Astrocyte of the cerebellum (primary cell): ENCODE measurements around the gene ALDH3B1.

Source experiments
- DNase-seq: peaks from one replicate; pipeline ENCODE4 v3.0.0-alpha.2; 2011; ENCODE audit warnings: low read depth
- H3K4me3 ChIP-seq: 2 replicates; pipeline ENCODE4 v1.5.1; 2011; ENCODE audit warnings: mild to moderate bottlenecking, low read depth, low read length, moderate library complexity
- CTCF ChIP-seq: IDR thresholded peaks from 2 replicates; pipeline ENCODE4 v1.5.1; 2012; ENCODE audit warnings: low read length, low read depth, moderate library complexity, mild to moderate bottlenecking; ENCODE audit errors: missing control alignments
- in situ Hi-C: cut with HindIII; loops from 2 replicates; pipeline ENCODE4 v1.10.0; 2017; ENCODE audit warnings: low sequenced_read_pairs

The ALDH3B1 gene

DNA sequence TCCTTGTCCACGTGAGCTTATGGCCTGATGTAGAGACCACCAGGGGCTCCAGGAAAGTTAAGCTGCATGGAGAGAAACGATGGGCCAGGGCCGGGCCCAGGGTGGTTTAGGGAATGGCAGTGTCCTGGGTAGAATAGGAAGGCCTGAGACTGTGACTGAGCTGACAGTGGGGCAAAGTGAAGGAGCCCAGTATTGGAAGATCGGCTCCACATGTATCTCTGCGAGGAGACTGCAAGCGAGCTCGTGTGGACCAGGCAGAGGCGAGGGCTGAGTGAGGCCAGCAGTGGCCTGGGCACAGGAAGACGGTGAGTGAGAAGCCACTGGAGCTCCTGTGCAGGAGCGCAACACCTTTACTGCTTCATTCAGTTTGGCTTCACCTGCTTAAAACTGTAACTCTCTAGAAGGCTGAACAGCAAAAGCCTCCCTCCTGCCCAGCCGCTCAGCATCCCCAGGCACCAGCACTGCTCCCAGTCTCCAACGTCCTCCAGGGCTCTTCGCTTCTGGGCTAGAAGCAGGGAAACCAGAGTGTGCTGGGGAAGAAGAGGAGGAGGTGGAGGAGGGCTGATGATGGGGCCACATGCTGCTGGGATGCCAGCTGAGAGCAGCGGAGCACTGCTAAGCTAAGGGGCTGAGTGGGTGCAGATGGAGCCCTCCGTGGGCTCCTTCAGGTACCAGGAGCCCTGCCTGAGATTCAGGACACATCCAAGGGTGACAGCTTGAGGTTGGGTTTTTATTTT is 42.2 kb downstream of the ALDH3B1 start:
- in situ Hi-C loops, result no loop called here
- TF ChIP-seq CTCF, result no peak
- no peak for DNase-seq
- no peak overlapping the region for H3K4me3 ChIP-seq

- H3K4me3 ChIP-seq, result no peak overlapping the region
- in situ Hi-C loops, result no loop called here
- no peak for TF ChIP-seq CTCF
- DNase-seq, result no peak
Measured at GRCh38 chr11:68053117-68053516, 43.0 kb downstream of the ALDH3B1 start.

GRCh38 chr11:68053981-68054812 is 44.1 kb downstream of the ALDH3B1 start:
- in situ Hi-C loops, result no loop called here
- no peak for TF ChIP-seq CTCF
- no peak for DNase-seq
- H3K4me3 ChIP-seq, result no peak overlapping the region

DNA sequence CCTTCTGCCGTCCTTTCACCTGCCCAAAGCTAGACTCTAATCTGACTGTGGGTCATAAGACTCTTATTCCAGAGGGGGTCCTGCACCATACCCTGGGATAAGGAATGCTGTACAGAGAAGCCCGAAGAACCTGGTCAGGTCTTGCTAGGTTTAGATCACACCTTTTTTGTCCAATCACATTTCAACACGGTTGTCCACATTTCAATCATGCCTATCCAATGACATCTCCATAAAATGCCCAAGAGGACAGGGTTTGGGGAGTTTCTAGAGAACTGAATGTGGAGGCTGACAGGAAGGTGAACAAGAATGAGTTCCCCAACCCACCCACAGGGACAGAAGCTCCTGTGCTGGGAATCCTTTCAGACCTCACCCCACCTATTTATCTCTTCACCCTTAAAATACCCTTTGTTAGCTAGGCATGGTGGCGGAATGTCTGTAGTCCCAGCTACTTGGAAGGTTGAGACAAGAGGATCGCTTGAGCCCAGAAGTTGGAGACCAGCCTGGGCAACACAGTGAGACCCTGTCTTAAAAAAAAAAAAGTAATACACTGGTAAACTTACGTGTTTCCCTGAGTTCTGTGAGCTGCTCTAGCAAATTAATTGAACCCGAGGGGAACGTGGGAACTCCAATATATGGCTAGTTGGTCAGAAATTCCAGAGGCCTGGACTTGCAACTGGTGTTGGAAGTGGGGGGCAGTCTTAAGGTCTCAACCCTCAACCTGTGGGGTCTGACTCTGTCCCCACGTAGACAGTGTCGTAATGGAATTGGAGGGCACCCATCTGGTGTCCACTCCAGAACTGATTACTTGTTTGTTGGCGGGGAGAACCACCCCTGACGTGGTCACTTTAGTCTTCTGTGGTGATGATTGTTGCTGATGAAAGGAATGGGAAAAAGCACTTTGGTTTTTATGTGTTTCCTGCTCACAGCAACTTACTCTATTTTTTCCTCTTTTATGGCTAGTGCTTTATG is 46.5 kb downstream of the ALDH3B1 start:
- H3K4me3 ChIP-seq, result no peak overlapping the region
- no peak for TF ChIP-seq CTCF
- no peak for DNase-seq
- in situ Hi-C loops, result no loop called here

DNA sequence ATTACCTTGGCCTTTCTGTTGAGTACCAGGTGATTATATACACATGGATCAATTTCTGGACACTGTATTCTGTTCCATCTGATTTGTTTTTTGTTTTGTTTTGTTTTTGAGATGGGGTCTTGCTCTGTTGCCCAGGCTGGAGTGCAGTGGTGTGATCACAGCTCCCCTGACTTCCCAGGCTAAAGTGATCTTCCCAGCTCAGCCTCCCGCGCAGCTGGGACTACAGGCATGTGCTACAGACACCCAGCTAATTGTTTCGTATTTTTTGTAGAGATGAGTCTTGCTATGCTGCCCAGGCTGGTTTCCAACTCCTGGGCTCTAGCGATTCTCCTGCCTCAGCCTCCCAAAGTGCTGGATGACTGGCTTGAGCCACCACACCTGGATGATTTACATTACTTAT is 47.7 kb downstream of the ALDH3B1 start:
- in situ Hi-C loops, result no loop called here
- H3K4me3 ChIP-seq, result no peak overlapping the region
- DNase-seq, result no peak
- no peak for TF ChIP-seq CTCF

DNA sequence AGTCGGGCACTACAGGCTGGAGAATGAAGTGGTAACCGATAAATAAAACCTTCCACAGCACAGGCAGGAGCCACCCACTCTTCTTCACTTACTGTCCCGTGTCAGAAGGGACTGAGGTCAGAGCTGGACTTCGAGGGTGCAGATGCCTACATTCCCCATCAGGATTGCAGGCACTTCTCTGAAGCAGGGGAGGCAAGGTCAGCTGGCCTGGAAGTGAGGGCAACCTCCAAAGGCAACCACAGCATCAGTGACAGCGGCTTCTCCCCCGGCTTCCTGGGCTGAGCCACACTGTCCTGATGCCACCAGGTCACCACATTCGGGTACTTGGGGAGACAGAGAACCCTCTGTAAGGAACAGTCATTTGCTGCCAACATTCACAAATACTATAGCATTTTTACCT is 51.4 kb downstream of the ALDH3B1 start:
- TF ChIP-seq CTCF, result no peak
- no peak overlapping the region for H3K4me3 ChIP-seq
- in situ Hi-C loops, result no loop called here
- DNase-seq, result no peak
